Measurements from ENCODE around the gene B4GALNT4.

- TF ChIP-seq EZH2 (IDR thresholded peaks at IDR 0.05) (no peak), EZH2phosphoT487 (IDR thresholded peaks at IDR 0.05) (no peak)
- TF ChIP-seq, protein P1, sequence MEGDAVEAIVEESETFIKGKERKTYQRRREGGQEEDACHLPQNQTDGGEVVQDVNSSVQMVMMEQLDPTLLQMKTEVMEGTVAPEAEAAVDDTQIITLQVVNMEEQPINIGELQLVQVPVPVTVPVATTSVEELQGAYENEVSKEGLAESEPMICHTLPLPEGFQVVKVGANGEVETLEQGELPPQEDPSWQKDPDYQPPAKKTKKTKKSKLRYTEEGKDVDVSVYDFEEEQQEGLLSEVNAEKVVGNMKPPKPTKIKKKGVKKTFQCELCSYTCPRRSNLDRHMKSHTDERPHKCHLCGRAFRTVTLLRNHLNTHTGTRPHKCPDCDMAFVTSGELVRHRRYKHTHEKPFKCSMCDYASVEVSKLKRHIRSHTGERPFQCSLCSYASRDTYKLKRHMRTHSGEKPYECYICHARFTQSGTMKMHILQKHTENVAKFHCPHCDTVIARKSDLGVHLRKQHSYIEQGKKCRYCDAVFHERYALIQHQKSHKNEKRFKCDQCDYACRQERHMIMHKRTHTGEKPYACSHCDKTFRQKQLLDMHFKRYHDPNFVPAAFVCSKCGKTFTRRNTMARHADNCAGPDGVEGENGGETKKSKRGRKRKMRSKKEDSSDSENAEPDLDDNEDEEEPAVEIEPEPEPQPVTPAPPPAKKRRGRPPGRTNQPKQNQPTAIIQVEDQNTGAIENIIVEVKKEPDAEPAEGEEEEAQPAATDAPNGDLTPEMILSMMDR (IDR thresholded peaks at IDR 0.05) = no peak
Observed at GRCh38 chr11:340539-341512, 28.5 kb upstream of the B4GALNT4 start.

All from neural progenitor cell (in vitro differentiated cells).